Umbilical cord (tissue), 2 donors: ENCODE measurements around the gene PAX5. TPM values are rescaled to one million over a fixed set of nuclear protein-coding genes. Genes with fewer than 3 reads are reported as not detected.
A peak's percentile ranks its signal among the peaks of the same experiment; 100 is the strongest.

Experiments used
- DNase-seq: peaks from one replicate; pipeline ENCODE4 v3.0.0-alpha.2; 2015; ENCODE audit warnings: low spot score
- total RNA-seq: library from RNA; depleted of rRNA; stranded (reverse); fragments of >200 nt; gene quantifications from one replicate; pipeline ENCODE4 v1.2.3, GENCODE V29; 2014; ENCODE audit warnings: low replicate concordance; ENCODE audit not compliant: insufficient read depth

The PAX5 gene
- total RNA-seq, 1 donor from 2014 or later = 2.6 TPM

GRCh38 chr9:36862206-36863145, 171.6 kb downstream of the PAX5 start:
- peak; percentile 31 for DNase-seq

GRCh38 chr9:36861528-36862205, 172.4 kb downstream of the PAX5 start:
- no peak for DNase-seq

- peak; percentile 58 for DNase-seq
Observed at GRCh38 chr9:36858805-36859375, 175.2 kb downstream of the PAX5 start.

GRCh38 chr9:36855448-36856315, 178.4 kb downstream of the PAX5 start:
- no peak for DNase-seq

DNA sequence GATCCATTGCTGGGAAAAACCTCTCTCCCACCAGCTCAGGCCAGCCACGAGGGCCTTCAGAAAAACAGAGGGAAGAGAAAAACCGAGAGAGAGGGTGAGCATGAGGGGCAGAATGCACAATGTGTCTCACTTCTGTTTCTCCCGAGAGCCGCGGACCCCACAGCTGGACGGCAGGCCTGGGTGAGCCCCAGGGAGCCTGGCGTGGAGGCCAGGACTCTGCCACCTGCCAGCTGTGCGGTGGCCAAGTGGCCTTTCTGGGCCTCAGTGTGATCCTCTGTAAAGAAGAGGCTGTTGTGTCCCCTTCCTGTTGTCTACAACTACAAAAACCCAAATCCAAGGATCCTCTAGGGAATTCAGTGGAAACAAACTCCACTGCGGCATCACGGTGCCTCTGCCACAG, 179.3 kb downstream of the PAX5 start:
- no peak for DNase-seq

GRCh38 chr9:36854034-36854433, 180.0 kb downstream of the PAX5 start:
- DNase-seq = no peak

- DNase-seq = no peak
Observed at GRCh38 chr9:36853233-36853632, 180.8 kb downstream of the PAX5 start.

- DNase-seq = no peak
Observed at GRCh38 chr9:36849943-36850342, 184.1 kb downstream of the PAX5 start.

- DNase-seq = no peak
Observed at GRCh38 chr9:36848946-36849345, 185.1 kb downstream of the PAX5 start.

DNA sequence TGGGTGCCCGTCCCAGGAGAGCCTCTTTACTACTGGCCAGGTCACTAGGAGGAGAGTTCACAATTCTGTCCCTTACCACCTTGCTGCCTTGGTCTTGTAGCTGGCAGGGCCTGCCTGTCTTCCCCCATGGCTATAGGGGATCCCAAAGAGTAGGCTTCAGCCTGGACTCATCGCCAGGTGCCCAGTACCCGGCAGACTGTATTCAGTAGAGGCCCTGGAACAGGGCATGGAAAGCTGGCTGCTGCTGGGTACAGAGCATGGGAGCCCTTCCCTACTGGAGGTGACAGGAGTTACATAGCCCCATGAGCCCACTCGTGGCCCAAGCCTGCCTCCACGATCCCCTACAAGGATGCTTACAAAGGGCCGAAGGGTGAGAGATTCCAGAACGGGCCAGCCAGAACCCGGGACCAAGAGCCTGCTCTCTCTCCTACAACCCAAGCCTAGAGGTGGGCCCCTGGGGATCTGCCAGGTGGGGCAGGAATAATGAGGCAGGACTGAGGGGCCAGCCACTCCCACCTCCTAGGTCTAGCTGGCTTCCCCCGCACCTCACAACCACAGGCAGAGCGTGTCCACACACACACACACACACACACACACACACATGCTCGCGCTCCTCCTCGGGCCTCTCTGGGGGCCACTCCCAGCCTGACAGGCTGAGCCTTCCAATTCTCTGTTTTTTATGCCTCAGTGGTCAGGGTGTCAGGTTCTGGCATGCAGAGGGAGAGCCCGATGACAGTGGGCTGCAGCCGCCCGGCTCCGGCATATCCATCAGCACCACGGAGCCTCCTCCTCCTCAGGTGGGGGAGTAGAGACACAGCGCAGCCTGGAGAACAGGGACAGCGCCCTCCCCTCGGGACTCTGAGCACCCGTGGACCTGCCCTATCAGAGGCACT, 186.0 kb downstream of the PAX5 start:
- peak; percentile 16 for DNase-seq

- no peak for DNase-seq
Observed at GRCh38 chr9:36846621-36847020, 187.4 kb downstream of the PAX5 start.

- no peak for DNase-seq
Observed at GRCh38 chr9:36845844-36846243, 188.2 kb downstream of the PAX5 start.

GRCh38 chr9:36844961-36845360, 189.1 kb downstream of the PAX5 start:
- no peak for DNase-seq

DNA sequence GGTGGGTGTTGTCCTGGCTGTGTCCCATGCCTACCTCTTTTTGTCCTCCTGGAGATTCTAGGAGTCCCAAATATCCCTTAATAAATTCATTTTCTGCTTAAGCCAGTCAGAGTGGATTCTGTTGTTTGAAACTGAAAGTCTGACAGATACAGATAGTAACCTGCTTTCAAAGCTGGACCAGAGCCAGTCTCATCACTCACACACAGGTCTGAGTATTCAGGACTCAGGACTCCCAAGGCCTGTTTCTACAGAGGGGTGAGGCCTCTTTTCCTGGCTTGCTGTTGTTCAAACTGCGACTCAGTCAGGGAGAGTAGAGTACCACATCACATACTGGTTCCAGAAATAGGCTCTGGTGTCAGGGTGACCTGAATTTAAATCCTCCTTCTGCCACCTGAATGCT, 190.1 kb downstream of the PAX5 start:
- no peak for DNase-seq

GRCh38 chr9:36842560-36843530, 191.2 kb downstream of the PAX5 start:
- no peak for DNase-seq

- DNase-seq = peak; percentile 15
Observed at GRCh38 chr9:36840898-36841536, 193.1 kb downstream of the PAX5 start.

GRCh38 chr9:36839131-36839885, 194.8 kb downstream of the PAX5 start:
- DNase-seq = no peak
